SK-N-MC (cell line): ENCODE data around the gene PCSK6.

ENCODE experiments used
- EZH2 ChIP-seq: fragments of 200-600 bp; sonication (generic); IDR thresholded peaks from one replicate; pipeline ENCODE4 v1.6.1; 2017; ENCODE audit warnings: antibody characterized with exemption
- POLR2AphosphoS5 ChIP-seq: IDR thresholded peaks from 2 replicates; pipeline ENCODE4 v1.6.1; 2012; ENCODE audit warnings: mild to moderate bottlenecking, low read depth, low read length, borderline replicate concordance

DNA sequence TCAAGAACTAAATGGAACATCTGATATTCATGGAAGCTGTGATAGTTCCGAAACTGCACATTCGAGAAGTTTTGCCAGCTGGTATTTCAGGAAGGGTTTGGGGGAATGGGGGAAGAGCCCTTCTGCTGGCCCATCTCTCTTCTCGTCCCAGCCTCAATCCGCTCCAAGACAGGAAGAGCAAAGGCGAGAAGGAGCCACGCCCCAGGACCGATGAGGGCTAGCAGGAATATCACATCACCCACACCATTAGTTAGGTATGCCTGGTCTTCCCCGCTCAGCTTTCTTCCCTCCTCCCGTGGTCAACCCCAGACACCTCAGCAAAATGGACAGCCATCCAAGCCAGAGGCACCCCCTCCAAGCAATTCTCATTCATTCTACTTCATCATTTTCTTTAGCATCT, 14.9 kb upstream of the PCSK6 start:
- TF ChIP-seq EZH2 (no peak), POLR2AphosphoS5 (no peak)
